Epithelial cell of proximal tubule (primary cell): ENCODE data around the gene PAQR6. TPM values are rescaled to one million over a fixed set of nuclear protein-coding genes. Genes with fewer than 3 reads are reported as not detected.
"Not testable (repeated sequence)": the region's sequence is repeated elsewhere in the genome, so short reads cannot be mapped to it uniquely, and the experiment has no call there.

Source experiments
- DNase-seq: peaks from one replicate; pipeline ENCODE4 v3.0.0-alpha.2; 2011; ENCODE audit warnings: low read depth
- H3K4me3 ChIP-seq: 2 replicates; pipeline ENCODE4 v1.5.1; 2011; ENCODE audit warnings: low read depth, mild to moderate bottlenecking, low read length
- CTCF ChIP-seq: conservative IDR thresholded peaks from 2 replicates; pipeline ENCODE4 v1.5.1; 2012; ENCODE audit warnings: low read depth, mild to moderate bottlenecking, low read length
- total RNA-seq: library from RNA; depleted of rRNA; stranded (reverse); fragments of >200 nt; gene quantifications from 2 replicates; pipeline ENCODE4 v1.2.3, GENCODE V29; 2015

Gene PAQR6
- total RNA-seq, 1 donor from 2014 or later = 1.5 TPM

- no peak for TF ChIP-seq CTCF
- no peak for DNase-seq
These were observed 21.1 kb downstream of the PAQR6 start for GRCh38 chr1:156226782-156227181.

GRCh38 chr1:156226116-156226538 is 21.7 kb downstream of the PAQR6 start:
- no peak for TF ChIP-seq CTCF
- H3K4me3 ChIP-seq = no peak overlapping the region
- no peak for DNase-seq

More at GRCh38 chr1:156226782-156227181, 21.1 kb downstream of the PAQR6 start:
- H3K4me3 ChIP-seq = no peak overlapping the region

- TF ChIP-seq CTCF = no peak
- H3K4me3 ChIP-seq = no peak overlapping the region
- DNase-seq = no peak
These were observed 22.2 kb downstream of the PAQR6 start for GRCh38 chr1:156225677-156226014.

GRCh38 chr1:156221986-156222692 is 25.7 kb downstream of the PAQR6 start:
- H3K4me3 ChIP-seq = no peak overlapping the region
- DNase-seq = no peak
- no peak for TF ChIP-seq CTCF

- no peak for DNase-seq
- H3K4me3 ChIP-seq = no peak overlapping the region
- TF ChIP-seq CTCF = no peak
These were observed 27.6 kb downstream of the PAQR6 start for GRCh38 chr1:156220226-156220625.

- no peak for TF ChIP-seq CTCF
- H3K4me3 ChIP-seq = no peak overlapping the region
- DNase-seq = no peak
These were observed 30.0 kb downstream of the PAQR6 start for GRCh38 chr1:156217871-156218270.

- H3K4me3 ChIP-seq, DNase-seq: not testable (repeated sequence)
These were observed 31.3 kb downstream of the PAQR6 start for GRCh38 chr1:156216361-156217086.
